HG02973 (cell line): ENCODE data around the gene ABHD6.
"Not testable (repeated sequence)": the region's sequence is repeated elsewhere in the genome, so short reads cannot be mapped to it uniquely, and the experiment has no call there.

Experiments
- ATAC-seq: cut with Tn5 transposase; IDR thresholded peaks from one replicate; pipeline ENCODE4 v1.9.1; 2021; ENCODE audit warnings: moderate library complexity; ENCODE audit not compliant: unreplicated experiment

ABHD6 gene, protein sequence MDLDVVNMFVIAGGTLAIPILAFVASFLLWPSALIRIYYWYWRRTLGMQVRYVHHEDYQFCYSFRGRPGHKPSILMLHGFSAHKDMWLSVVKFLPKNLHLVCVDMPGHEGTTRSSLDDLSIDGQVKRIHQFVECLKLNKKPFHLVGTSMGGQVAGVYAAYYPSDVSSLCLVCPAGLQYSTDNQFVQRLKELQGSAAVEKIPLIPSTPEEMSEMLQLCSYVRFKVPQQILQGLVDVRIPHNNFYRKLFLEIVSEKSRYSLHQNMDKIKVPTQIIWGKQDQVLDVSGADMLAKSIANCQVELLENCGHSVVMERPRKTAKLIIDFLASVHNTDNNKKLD

DNA sequence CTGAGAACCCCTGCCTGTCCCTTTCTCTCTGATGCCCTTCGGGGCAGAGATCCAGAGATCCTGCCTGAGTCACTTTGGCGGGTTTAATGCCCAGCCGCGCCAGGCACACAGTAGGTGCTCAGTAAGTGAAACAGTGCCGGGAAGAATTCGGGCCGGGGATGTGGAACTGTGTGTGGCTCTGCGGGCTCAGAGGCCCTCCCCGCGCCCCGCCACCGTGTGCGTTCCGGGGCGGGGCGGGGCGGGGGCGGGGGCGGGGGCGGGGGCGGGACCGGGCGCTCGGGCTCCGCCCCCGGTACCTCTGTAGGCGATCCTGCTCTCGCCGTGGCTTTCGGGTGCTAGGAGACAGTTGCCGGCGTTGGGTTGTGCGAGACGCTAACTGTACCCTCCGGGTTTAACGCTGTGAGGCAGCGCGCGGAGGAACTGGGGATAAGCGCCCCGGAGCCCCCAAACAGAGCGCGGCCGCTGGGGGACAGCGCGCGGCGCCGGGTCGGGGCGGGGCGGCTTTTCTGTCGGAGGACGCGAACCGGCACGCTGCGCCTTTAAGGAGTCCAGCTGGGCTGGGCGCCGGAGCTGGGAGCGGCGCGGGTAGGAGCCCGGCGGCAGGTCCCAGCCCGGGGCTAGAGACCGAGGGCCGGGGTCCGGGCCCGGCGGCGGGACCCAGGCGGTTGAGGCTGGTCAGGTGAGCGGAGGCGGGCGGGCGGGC is at the start of gene ABHD6:
ABHD6 (plus strand) TSS at position 555 of the 703 bp plus-strand sequence. CDS start 18,795 bp downstream, outside the sequence.
- ATAC-seq = peak; percentile 76

DNA sequence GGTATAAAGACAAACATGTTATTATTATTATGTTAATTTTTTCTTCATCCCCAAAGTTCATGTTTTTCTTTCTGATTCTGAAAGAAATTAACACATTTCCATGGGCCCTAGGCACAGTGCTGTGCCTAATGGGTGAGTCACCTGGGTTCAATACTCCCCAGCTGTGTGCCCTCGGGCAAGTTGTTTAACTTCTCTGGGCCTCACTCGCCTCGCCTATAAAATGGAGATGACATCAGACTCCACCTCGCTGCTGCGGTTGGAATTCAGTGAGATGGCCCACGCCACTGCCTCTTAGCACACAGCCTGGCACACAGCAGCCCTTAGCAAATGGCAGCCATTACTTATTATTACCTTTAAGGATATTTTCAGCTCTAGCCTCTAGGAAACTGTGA is 49.4 kb upstream of the ABHD6 start:
- ATAC-seq = no peak

DNA sequence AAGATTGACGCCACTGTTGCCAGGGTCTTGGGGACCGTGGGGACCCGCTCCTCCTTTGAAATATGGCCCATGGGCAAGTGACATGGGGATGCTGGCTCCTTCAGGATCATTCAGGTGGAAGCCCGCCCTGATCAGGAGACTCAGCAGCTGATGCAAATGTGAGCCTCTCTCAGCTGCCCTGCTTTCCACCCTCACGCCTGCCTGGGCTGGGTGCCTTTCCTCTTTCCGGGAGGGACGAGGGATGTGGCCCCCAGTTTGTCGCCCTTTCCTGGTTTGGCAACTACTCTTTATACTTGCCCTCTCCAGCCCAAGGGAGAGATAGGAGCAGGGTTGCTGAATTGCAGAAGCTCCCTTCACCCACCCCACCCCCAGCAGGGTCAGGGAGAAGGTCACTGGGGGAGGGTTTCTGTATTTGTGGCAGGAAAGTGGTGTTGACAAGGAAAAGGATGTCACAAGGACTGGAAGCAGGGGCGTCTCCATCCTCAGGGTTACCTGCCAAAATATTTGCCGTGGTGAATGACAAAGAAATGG is 48.6 kb upstream of the ABHD6 start:
- ATAC-seq = no peak

DNA sequence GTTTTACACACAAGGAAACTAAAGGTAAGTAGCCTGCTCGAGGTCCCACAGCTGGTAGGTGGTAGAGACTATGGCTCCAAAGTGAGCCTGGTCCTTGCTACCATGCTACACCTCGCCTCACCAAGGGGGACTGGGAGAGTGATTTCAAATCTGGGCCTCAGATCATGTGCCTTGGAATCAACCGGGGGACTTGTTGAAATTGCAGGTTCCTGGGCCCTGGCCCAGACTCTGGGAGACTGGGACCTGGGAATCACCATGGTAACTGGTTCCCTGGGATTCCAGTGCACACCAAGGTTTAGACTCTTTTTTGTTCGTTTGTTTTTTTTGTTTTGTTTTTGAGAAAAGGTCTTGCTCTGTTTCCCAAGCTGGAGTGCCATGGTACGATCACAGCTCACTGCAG is 47.9 kb upstream of the ABHD6 start:
- ATAC-seq = no peak

DNA sequence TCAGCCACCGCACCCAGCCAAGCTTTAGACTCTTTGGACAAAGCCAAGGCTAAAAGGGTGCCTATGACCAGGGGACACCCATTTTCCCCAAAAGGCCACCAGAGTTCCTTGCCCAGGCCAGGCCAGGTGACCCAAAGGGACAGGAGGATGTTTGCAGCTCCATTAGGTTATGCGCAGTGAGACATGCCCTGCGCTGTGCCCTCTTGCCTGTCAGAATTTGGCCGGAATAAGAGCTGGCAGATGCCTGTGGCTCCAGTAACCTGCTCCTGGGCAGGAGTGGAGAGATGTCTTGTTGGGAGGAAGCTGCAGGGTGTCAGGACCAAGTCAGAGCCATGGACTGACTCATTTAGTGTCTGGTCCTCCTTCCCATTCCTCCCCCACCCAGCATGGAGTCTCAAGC is 47.3 kb upstream of the ABHD6 start:
- ATAC-seq = no peak

DNA sequence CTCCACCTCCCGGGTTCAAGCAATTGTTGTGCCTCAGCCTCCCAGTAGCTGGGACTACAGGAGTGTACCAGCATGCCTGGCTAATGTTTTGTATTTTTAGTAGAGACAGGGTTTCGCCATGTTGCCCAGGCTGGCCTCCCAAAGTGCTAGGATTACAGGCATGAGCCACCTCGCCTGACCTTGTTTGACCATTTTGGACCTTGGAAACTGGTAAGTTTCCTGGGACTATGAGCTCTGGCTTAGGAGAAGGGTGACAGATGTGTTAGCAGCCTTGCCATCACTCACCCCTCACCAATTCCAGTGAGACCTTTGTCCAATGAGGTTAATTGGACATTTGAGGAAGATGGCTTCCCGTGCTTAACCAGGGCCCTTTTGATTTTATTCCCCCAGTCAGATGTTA is 46.7 kb upstream of the ABHD6 start:
- no peak for ATAC-seq

DNA sequence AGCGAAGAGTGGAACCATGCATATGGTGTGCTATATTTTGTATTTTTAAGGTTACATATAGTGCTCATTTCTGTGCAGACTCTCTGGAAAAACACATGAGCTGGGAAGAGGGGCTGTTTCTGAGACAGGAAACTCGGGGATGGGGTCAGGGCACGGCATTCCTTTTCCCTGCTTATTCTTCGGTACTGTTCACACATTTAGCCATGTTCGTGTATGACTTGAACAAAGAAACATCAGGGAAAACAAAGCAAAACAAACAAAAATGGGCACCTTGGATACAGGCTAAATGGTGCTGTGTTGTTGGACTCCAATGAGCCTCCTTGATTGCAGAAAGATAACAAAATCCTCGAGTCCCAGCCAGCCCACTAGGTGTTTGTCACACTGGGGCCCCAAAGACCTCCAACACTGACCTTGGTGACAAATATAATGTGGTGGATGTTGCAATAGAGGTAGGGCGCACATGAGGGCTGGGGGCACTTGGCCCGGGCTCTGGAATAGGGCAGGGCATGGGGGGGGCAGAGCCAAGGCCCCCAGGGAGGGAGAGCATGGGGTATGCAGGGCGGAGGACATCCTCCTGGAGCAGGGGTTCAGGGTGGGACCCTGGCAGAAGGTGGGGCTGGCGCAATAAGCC is 46.1 kb upstream of the ABHD6 start:
- no peak for ATAC-seq

DNA sequence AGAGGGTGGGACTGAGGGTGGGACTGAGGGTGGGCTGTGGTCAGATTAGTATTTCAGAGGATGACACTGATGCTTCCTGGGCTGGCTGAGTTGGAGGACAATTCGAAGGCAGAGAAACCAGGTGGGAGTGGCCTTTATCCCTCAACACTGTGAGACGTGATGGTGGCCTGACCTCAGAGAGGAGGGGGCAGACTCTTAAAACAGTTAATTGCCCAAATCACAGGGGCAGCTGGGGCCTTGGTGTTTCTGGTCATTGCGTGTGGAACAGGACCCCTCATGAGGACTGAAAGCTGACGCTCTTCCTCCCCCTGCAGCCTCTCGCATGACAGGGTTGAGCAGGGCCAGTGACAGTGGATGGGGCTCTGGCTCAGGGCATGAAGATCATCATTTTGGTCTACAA is 45.5 kb upstream of the ABHD6 start:
- no peak for ATAC-seq

DNA sequence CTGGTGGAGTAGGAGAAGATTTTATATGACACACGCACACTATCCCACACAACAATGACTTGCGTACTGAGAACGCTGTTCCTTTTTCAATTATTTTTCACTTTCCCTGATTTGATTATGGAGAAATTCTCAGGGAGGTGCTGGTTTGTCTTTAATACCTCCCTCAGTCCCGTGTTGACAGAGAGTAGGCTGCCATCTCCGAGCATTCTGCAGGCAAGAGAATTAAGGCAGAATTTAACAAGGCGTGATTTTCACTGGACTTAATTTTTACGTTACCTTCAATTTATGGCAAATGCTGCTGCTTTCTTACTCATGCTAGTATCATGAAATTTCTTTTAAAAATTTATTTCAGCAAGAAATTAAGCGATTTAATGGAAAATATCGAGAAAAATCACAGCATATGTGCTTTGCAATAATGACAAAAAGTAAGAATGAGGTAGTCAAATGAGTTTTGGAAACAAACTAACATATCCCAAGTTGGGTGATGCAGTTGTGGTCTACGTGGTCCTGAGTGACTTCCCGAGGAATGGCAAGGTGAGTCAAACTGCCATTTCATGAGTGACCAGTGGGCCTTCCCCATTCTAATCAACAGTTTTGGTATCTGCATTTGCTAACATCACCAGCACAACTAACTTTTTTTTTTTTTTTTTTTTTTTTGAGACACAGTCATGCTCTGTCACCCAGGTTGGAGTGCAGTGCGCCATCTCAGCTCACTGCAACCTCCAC is 43.7 kb upstream of the ABHD6 start:
- ATAC-seq = no peak

DNA sequence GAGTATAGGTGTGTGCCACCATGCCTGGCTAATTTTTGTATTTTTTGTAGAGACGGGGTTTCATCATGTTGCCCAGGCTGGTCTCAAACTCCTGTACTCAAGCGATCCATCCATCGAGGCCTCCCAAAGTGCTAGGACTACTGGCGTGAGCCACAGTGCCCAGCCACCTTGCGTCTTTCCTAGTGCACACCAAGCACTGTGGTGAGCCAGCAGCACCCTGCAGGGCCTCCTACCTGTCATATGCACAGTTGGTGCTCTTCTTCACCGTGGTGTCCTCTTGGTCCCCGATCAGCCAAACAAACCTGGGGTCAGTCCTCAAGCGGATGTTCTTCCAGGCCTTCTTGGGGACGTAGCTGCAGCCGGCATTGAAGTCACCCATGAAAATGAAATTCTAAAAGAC is 40.0 kb upstream of the ABHD6 start:
- no peak for ATAC-seq

DNA sequence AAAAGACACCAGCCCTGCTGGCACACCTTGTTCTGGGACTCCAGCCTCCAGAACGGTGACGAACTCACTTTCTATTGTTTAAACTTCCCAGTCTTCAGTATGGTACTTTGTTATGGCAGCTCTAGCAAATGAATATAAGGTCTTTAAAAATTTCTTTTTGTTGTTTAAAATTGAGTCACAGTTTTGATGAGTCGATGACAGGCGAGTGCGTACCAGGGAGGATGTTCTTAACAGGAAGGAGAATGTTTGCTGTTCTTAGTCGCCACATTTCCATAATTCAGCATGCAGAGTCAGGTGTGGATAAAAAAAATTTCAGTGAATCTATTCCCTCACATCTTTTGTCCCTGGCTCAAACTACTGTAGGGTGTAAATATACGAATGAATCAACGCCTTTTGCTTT is 39.2 kb upstream of the ABHD6 start:
- ATAC-seq = no peak

DNA sequence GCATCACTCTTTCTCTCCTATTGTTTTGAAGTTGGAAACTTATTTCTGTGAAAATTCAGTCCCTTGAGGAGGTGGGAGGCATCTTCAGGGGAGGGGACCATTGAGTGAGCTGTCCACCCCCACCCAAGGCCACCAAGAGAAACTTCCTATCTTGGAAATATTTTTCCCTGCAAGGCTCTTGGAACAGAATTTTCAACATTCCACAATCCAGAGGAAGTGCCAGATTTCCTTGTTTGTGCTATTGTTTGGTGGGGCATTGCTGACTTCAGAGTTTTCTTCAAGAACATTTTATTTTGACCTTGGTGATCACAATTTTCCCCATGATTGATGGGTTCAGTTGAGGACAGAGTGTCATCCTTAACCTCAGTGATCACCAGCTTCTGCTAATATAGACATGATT is 38.8 kb upstream of the ABHD6 start:
- no peak for ATAC-seq

DNA sequence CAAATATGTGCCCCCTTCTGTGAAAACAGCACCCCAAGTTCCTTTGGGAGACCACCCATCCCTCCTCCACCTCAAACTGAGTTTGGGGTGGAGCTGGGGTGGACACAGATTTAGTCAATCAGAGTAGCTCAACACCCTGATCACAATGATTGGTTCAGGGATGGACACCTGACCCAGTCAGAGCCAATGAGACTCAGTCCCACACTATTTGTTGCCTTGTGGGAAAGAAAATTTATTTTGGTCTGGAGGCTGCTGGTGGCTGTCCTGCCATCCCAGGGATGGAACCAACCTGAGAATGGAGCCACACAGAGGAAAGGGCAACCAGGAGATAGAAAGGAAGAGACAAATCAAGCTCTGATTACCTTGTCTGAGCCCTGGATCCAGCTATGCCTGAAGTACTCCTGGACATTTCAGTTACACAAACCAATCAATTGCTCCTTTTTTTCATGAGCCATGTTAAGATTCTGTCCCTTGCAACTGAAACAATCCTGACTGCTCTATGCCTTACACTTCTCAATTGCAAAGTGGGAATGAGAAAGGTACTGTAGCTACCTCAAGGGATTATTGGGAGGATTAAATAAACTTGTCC is 37.4 kb upstream of the ABHD6 start:
- ATAC-seq = no peak

DNA sequence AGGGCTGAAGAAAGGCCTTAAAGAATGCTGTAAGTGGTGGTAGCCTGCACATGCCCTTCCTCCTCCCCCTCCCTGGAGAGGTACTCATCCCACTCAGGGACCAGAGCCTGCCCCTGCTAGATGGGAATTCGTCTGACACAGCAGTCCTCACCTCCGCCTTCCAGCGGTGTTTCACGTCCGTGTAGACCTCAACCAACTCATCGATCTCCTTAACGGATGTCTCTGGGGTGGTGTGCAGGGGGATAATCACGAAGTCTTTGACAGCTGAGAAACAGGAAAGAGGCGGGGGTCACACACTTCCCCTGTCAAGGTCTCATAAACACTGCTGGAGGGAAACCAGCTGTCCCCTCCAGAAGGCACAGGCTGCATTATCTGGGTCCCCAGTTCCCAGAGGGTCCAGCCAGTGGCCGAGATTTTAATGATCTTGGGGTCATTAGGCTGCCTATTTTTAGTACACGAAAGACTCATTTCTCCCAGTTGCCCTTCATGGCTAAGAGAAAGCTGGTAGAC is 36.7 kb upstream of the ABHD6 start:
- no peak for ATAC-seq

DNA sequence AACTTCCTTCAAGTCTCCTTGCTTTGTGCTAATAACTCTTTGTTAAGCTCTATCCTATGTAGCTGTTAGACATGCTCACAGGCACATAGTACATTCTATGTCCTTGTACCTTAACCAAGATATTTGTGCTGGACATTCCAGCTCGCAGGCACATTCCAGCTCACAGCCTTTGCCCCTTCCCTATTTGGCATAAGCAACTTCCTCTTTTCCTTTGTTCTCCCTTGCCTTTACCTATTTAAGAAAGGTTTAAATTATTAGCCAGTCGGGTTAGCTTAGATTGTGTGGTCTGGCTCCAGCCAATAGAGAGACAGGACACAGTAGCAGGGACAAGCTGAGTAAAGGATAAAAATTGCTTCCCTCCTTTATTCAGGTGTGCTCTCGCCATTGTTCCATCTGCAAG is 36.1 kb upstream of the ABHD6 start:
- ATAC-seq = not testable (repeated sequence)

DNA sequence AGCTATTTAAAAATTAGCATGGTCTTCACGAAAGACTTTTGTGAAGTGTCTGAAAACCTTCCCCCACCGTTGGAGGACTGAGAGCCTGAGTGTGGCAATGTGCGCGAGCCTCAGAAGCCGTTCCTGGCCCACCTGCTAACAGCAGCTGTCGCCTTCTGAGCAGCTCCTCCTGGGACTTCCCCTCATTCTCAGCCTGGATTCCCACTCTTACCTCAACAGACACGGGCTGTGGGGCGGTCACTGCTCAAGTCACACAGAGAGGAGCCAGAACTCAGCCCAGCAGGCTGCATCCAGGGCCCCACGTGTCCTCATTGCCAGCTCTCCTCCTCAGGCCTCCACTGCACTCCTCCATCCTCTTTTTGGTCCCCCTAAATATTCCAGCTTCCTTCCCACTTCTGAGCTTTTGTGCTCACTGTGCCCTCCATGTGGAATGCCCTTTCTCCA is 34.7 kb upstream of the ABHD6 start:
- no peak for ATAC-seq

DNA sequence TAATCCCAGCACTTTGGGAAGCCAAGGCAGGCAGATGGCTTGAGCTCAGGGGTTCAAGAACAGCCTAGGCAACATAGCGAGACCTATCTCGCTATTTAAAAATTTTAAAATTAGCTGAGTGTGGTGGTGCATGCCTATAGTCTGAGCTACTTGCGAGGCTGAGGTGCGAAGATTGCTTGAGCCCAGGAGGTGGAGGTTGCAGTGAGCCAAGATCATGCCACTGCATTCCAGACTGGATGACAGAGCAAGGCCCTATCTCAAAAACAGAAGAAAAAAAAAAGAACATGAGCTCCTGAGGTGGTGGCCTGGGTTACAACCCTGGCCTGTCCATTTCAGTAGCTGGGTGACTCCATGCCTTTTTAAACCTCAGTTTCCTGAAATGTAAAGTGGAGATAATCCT is 34.1 kb upstream of the ABHD6 start:
- no peak for ATAC-seq

DNA sequence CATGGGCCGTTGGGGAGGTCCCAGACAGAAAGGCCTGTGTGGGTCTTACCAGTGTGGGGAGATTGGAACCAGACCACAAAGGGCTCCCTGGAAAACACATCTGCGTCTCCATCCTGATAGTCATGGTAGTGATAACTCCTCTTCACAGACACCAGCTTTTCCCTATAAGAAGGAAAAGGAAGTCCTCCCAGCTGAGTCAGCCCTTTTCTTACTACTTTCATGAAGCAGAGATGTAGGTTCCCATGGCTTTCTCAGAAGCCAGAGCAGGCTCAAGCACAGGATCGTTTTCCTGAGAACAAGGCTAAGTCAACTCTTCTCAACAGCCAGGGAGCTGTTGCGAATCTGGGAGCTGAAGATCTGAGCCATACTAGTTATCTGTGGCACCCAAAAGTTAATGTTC is 32.9 kb upstream of the ABHD6 start:
- no peak for ATAC-seq

DNA sequence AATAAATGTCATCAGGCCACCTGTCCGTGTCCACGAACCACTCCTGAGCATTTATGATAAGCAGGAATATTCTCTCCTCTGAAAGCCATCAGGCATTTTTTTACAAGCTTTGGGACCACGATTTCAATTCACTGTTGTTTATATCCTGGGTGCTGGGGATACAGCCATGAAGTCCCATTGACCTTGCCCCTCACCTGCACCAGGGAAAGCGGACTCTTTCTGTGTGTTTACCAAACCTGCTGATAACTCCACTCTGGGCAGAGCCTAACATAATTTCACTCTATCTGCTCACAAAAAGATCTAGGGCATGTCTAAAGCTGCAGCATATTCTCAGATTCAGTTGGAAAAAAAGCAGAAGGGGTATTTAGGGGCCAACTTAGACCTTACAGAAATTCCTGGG is 31.6 kb upstream of the ABHD6 start:
- no peak for ATAC-seq

DNA sequence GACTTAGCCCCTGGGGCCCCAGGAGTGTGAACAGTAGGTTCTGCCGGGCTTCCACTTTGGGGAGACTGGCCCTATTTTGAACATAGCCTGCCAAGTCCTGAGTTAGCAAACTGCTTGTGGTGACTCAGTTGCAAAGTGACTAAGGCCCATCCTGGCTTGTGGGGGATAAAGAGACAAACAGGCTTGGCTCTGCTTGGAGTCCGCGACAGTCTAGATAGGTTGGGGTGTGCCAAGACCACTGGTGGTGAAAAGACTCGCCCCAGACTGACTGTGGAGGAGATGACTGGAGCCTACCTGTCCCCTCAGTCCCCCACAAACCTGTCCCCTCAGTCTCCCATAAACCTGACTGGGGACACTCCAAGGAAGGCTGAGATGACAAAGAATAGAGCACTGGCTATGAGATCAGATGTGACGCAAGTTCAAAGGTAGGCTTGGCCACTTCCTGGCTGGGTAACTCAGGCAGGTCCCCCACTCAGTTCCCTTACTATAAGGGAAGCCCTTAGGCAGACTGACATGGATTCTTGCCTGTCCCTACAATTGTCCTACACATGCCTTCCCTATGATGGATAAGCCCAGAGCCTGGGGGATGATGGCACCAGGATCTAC is 31.1 kb upstream of the ABHD6 start:
- no peak for ATAC-seq
